ENCODE results near the gene JAM2. TPM values are rescaled to one million over a fixed set of nuclear protein-coding genes. Genes with fewer than 3 reads are reported as not detected.

Gene JAM2
- total RNA-seq, 4 donors from 2014 or later, result 0.38 to 10.5 (median 2.5) TPM

GRCh38 chr21:25756190-25756932 lies 117.3 kb downstream of the JAM2 start:
- no peak for DNase-seq
- Histone ChIP-seq H3K36me3 (peaks cover 0 to 85% (median 12%) of the 10 kb centered on the region in 3 donors), H3K9me3 (no peaks in the 10 kb centered on the region), H3K4me1 (no peaks in the 10 kb centered on the region), H3K27ac (peak overlapping the region in 1 of 4 donors; percentile 9), H3K4me3 (peak overlapping the region in 1 of 4 donors; percentile 16), H3K27me3 (no peaks in the 10 kb centered on the region)
- TF ChIP-seq POLR2A (IDR thresholded peaks at IDR 0.05), result no peak
- no peak for TF ChIP-seq CTCF (IDR thresholded peaks at IDR 0.05)
- intact Hi-C loops (cut with DNase I), result no loop called here
- WGBS, 2 donors, result 74 to 85% methylated on average over 6 of the region's 6 CpGs

GRCh38 chr21:25757531-25757930 lies 118.5 kb downstream of the JAM2 start:
- TF ChIP-seq CTCF (IDR thresholded peaks at IDR 0.05), result no peak
- TF ChIP-seq POLR2A (IDR thresholded peaks at IDR 0.05), result no peak
- Histone ChIP-seq H3K4me3 (no peak overlapping the region), H3K9me3 (no peaks in the 10 kb centered on the region), H3K27me3 (no peaks in the 10 kb centered on the region), H3K27ac (no peak overlapping the region), H3K4me1 (no peaks in the 10 kb centered on the region), H3K36me3 (peaks cover 0 to 85% (median 13%) of the 10 kb centered on the region in 3 donors)
- intact Hi-C loops (cut with DNase I), result no loop called here
- no peak for DNase-seq

GRCh38 chr21:25759573-25759972 lies 120.5 kb downstream of the JAM2 start:
- no peaks in the 10 kb centered on the region for H3K4me1 ChIP-seq
- no peaks in the 10 kb centered on the region for H3K9me3 ChIP-seq
- TF ChIP-seq POLR2A (IDR thresholded peaks at IDR 0.05) (no peak), CTCF (IDR thresholded peaks at IDR 0.05) (no peak)
- no peak for DNase-seq
- H3K36me3 ChIP-seq, result peaks cover 0 to 85% (median 10%) of the 10 kb centered on the region in 3 donors
- no peaks in the 10 kb centered on the region for H3K27me3 ChIP-seq
- intact Hi-C loops (cut with DNase I), result no loop called here
- 34 to 59% methylated on average over 1 of the region's 1 CpG for WGBS, 2 donors
- H3K27ac ChIP-seq, result no peak overlapping the region
- H3K4me3 ChIP-seq, result no peak overlapping the region

- no peaks in the 10 kb centered on the region for H3K4me1 ChIP-seq
- intact Hi-C loops (cut with DNase I), result no loop called here
- H3K36me3 ChIP-seq, result peaks cover 0 to 85% (median 12%) of the 10 kb centered on the region in 3 donors
- no peak overlapping the region for H3K27ac ChIP-seq
- DNase-seq, result no peak
- no peaks in the 10 kb centered on the region for H3K9me3 ChIP-seq
- no peaks in the 10 kb centered on the region for H3K27me3 ChIP-seq
- 82 to 89% methylated on average over 3 of the region's 3 CpGs for WGBS, 2 donors
- H3K4me3 ChIP-seq, result no peak overlapping the region
- TF ChIP-seq POLR2A (IDR thresholded peaks at IDR 0.05), result no peak
- no peak for TF ChIP-seq CTCF (IDR thresholded peaks at IDR 0.05)
Measured at GRCh38 chr21:25760061-25760460, 121.0 kb downstream of the JAM2 start.

GRCh38 chr21:25760677-25761076 lies 121.6 kb downstream of the JAM2 start:
- H3K4me3 ChIP-seq, result no peak overlapping the region
- no peak for DNase-seq
- TF ChIP-seq POLR2A (IDR thresholded peaks at IDR 0.05), result no peak
- no peak for TF ChIP-seq CTCF (IDR thresholded peaks at IDR 0.05)
- H3K36me3 ChIP-seq, result peaks cover 0 to 85% (median 14%) of the 10 kb centered on the region in 3 donors
- no peaks in the 10 kb centered on the region for H3K27me3 ChIP-seq
- no peaks in the 10 kb centered on the region for H3K4me1 ChIP-seq
- no peaks in the 10 kb centered on the region for H3K9me3 ChIP-seq
- H3K27ac ChIP-seq, result no peak overlapping the region
- 76 to 91% methylated on average over 1 of the region's 1 CpG for WGBS, 2 donors
- intact Hi-C loops (cut with DNase I), result no loop called here
